Measurements from ENCODE around the gene PSMD12.

PSMD12 gene

DNA sequence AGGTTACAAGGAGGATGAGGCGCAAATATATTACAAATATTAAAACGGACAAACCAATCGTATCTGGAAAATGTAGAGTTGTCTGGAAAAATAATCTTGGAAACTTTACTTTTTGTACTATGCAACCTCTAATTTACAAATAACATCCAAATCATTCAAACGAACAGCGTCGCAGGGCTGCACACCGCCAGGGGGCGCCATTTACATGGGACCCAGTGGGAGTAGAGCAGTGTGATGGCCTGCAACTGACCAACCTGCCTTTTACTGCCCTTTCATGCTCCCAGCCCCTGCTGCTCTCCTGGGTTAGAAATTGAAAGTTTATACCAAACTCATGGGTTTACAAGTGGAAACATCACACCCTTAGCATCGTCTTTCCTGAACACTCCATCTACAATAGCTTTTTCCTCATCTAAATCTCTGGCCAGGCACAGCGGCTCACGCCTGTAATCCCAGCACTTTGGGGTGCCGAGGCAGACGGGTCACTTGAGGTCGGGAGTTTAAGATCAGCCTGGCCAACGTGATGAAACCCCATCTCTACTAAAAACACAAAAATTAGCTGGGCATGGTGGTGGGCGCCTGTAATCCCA is 20.7 kb upstream of the PSMD12 start:
- DNase-seq (ENCODE audit: low read depth): no peak

- no peak for DNase-seq (ENCODE audit: low read depth)
Observed at GRCh38 chr17:67385122-67385988, 19.0 kb upstream of the PSMD12 start.

GRCh38 chr17:67381929-67382257 is 15.5 kb upstream of the PSMD12 start:
- DNase-seq (ENCODE audit: low read depth): no peak

DNA sequence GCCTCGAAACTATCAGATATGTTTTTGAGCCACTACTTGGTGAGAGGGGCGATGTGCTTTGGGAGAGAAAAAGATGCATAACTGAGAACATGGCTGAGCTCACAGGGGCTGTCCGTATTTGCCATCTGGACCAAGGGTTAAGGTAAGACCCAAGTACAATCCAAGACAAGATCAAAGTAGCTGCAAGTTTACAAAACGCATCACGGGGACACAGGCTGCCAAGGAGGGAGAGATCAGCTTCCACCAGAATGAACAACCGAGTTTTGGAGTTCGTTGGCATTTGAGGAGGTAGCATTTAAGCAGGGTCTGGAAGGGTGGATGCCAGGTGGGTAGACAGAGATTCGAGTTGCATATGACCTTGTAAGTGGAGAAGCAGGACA is 12.9 kb upstream of the PSMD12 start:
- no peak for DNase-seq (ENCODE audit: low read depth)

GRCh38 chr17:67378454-67379250 is 12.3 kb upstream of the PSMD12 start:
- no peak for DNase-seq (ENCODE audit: low read depth)

DNA sequence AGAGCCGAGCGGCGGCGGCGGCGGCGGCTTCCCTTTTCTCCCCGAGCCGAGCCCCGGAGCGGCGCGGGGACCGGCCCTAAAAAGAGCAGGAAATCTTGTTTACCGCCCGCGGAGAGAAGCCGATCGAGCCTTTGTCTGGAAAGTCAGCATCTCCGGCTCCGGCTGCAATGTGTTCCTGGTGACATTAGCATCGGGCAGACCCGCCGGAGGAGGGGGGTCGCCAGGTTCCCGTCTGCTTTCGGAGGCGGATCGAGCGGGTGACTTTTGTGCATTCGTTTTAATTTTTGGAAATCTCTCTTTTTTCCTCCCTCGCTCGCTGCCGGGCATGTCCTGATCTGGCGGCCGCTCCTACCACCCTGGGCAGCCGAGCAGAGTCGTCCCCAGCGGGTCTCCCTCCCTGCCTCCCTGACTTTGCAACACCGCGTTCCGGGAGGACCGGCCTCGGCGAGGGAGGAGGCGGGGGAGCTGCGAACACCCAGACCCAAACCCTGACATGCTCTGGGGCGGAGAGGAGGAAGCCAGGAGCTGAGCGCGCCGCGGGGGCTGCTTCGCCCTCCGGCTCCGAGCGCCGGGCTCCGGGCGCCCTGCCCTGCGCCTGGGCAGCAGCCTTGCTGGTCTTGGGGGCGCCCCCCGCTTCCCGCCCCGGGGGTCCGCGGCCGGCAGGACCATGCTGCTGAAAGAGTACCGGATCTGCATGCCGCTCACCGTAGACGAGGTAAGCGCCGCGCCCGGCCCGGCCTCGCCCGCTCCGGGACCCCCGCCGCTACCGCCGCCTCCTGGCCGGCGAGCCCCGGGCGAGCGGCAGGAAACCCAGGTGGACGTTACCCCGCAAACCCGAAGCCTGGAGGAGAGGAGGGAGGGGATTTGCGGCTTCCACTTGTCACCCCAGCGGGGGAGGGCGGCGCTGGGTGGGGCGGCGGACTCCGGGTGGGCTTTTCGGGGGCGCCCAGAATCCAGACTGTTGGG is 11.4 kb upstream of the PSMD12 start:
- DNase-seq (ENCODE audit: low read depth): no peak

- DNase-seq (ENCODE audit: low read depth): peak; percentile 78
Observed at GRCh38 chr17:67376737-67377487, 10.5 kb upstream of the PSMD12 start, which contains the start of gene PITPNC1. Gene PITPNC1 (plus strand): TSS chr17:67377281.

- no peak for DNase-seq (ENCODE audit: low read depth)
Observed at GRCh38 chr17:67376415-67376736, 10.0 kb upstream of the PSMD12 start.

DNA sequence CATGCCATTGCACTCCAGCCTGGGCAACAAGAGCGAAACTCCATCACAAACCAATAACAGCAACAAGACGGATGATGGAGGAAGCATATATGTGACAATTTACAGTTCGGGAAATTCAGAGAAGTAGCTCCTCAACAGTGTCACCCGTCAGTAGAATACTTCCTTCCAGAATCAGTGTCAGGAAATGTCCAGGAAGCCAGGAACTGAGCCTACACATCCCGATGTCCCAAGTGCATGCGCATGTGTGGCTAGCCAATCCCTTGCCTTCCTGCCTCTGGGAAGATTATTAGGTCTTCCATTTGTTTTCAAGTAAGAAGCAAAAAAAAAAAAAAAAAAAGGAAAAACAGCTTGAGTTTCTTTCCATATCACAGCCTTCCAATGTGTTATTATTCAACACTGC is 9.3 kb upstream of the PSMD12 start:
- DNase-seq (ENCODE audit: low read depth): no peak

DNA sequence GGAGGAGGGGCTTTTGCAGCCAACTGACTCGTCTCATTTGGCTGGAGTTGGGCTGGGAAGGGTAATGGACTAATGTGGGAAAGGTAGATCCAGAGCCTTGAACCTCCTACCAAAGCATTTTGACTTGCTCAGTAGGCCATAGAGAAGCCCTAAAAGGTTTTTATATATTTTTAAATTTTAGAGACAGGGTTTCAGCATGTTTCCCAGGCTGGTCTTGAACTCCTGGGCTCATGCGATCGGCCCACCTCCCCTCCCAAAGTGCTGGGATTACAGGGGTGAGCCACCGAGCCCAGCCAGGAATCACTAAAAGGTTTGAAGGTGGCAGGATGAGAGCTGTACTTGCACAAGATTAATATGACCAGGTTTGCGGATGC is 8.7 kb upstream of the PSMD12 start:
- no peak for DNase-seq (ENCODE audit: low read depth)

DNA sequence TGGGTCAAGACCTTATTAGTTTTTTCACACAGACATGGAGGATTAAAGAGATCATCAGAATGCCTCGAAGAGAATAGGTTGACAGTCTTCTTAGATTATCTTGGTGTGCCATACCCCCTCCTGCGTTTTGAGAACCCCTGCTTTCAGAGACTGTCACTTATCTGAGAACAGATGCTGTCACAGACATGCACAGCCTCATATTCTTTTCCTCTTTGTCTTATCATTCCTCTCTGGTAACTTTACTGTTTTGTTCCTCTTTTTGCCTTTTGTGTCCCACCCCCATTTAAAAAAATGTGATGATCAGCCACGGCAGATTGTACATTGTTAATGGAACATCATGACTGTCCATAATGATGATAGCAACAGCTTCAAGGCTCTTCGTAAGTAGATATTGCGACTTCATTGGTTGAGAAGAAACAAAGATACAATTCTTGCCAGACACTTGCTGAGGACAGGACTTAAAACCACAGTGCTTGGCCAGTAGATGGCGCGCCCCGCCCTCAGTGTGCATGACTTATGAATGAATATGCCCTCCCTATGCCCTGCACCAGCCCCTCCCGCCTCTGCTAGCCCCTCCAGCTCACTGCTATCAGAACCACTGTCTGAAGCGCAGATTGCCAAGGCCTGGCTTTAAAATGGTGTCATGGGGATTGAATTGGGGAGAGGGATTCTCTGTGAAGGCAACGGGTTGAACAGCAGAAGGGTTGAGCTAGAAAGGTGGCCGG is 8.1 kb upstream of the PSMD12 start:
- DNase-seq (ENCODE audit: low read depth): no peak

DNA sequence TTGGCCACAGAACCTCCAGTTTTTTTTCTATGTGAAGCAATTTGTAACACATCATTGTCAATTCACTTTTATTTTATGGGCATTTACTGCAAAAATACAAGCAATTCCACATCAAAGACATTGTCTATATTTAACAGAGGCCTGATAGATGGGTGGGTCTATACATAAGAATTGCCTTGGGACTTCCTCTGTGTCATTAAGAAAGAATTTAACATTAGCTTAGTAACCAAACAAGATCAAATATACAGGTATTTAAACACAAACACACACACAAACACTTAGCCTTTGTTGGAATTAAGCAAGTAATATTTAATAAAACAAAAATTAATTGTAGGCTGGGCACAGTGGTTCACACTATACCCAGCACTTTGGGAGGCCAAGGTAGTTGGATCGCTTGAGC is 6.4 kb upstream of the PSMD12 start:
- no peak for DNase-seq (ENCODE audit: low read depth)

GRCh38 chr17:67369676-67370075 is 3.3 kb upstream of the PSMD12 start:
- DNase-seq (ENCODE audit: low read depth): no peak

DNA sequence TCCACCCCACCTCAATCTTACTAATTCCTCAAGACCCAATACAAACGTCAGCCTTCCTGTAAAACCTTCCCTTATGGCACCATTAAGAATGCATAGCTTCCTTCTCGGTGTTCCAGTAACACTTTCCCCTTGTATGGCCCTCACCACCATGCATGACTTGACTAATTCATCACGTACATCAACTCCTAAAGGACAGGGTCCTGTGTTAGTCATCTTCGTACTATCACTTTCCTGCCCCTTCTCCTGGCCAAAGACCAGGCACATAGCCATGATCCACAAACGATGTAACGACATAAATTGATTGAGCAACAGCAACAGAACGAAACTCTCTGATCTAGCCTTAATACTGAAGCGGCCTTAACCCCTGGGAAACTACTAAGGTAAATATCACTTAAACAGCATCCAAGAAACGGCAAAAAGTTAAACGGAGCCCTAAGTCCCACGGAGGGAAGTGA is 612 bp downstream of the PSMD12 start:
- no peak for DNase-seq (ENCODE audit: low read depth)

DNA sequence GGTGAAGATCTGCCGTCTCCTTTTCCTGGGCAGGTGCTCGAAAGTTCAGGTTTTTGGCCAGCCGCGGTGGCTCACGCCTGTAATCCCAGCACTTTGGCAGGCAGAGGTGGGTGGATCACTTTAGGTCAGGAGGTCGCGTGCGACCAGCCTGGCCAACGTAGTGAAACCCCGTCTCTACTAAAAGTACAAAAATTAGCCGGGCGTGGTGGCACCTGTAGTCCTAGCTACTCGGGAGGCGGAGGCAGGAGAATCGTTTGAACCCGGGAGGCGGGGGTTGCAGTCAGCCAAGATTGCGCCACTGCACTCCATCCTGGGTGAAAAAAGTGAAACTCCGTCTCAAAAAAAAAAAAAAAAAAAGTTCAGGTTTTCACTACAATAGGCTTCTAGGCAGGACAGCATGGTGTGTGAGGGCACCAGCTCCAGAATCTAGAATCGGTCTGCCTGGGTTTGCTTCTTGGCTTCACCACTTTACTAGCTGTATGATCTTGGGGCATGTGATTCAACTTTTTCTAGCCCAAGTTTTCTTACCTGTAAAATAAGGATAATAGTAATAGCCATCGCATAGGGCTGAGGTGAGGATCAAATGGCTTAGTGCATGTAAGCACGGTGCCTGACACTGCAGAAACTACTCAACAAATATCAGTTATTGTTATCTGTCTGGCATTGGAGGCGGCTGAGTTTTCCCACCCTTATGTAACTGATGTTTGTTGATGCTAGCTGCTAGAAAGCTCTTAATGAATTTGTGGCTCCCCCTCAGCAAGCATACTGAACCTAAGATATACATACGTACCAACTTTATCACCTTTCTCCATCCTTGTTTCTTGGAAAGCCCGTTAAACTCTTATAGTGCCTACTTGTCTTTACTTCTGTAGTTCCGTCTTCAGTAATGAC is 1.3 kb downstream of the PSMD12 start:
- DNase-seq (ENCODE audit: low read depth): no peak

GRCh38 chr17:67362173-67362572 is 4.2 kb downstream of the PSMD12 start:
- DNase-seq (ENCODE audit: low read depth): no peak

- DNase-seq (ENCODE audit: low read depth): no peak
Observed at GRCh38 chr17:67360880-67361279, 5.5 kb downstream of the PSMD12 start.

DNA sequence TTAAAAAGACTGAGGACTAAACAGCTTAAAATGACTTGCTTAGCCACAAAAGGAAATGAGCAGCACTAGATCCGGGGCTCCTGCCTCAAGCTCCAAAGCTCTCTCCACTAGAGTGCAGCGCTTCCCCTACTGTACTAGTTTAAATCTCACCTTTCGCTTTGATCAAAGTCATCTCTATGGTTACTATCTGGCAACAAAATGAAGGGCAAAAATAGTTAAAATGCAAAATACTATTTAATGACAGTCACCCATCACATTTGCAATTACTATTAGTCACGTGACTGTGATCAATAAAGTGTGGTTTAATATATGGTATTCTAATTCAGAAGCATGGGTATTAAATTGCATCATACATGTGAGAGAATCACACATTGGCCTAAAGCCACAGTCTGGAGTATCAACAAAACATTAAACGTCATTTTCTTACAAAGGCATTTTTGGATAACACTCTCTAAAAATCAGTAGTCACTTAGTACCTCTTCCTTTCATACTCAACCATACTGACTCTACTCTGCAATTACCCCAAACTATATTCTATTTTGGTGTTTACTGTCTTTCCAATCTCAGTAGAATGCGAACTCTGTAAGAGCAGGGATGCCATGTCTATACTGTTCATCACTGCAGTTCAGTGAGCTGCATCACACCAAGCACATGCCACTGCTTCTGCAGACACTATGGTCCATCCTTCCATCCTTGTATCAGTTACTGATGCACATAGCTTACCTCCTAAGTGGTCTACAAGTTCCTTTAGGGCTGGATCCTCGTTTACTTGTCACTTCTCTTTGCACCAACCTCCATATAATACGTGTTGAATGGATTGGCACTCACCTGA is 6.2 kb downstream of the PSMD12 start:
- DNase-seq (ENCODE audit: low read depth): no peak

GRCh38 chr17:67358612-67359011 is 7.8 kb downstream of the PSMD12 start:
- DNase-seq (ENCODE audit: low read depth): no peak

All from GM04504 (cell line).